Testis (tissue), 3 donors: ENCODE results near the gene WDR93. TPM values are rescaled to one million over a fixed set of nuclear protein-coding genes. Genes with fewer than 3 reads are reported as not detected.
A peak's percentile ranks its signal among the peaks of the same experiment; 100 is the strongest.

Experiments used
- DNase-seq: peaks from one replicate; pipeline ENCODE4 v3.0.0-alpha.2; 2019
- H3K27ac ChIP-seq, 2 donors: fragments of 200-600 bp; sonication (generic); one replicate each; pipeline ENCODE4 v1.5.1; 2019
- H3K27me3 ChIP-seq: fragments of 200-600 bp; sonication (generic); one replicate; pipeline ENCODE4 v1.5.1; 2019
- H3K36me3 ChIP-seq: fragments of 200-600 bp; sonication (generic); one replicate; pipeline ENCODE4 v1.5.1; 2017; ENCODE audit warnings: low read depth; ENCODE audit errors: missing control alignments
- H3K4me1 ChIP-seq: fragments of 200-600 bp; sonication (generic); one replicate; pipeline ENCODE4 v1.5.1; 2019
- H3K4me3 ChIP-seq, 2 donors: fragments of 200-600 bp; sonication (generic); one replicate each; pipeline ENCODE4 v1.5.1; 2017 to 2019
- H3K9me3 ChIP-seq: fragments of 200-600 bp; sonication (generic); one replicate; pipeline ENCODE4 v1.5.1; 2017
- CTCF ChIP-seq, 3 experiments: fragments of 450-650 bp in 2 of 3; fragments of 200-600 bp in 1 of 3; sonication (generic) in 1 of 3; IDR thresholded peaks; one replicate each; pipeline ENCODE4 v1.5.1; 2016 to 2019; ENCODE audit warnings: antibody characterized with exemption in 3 of 3, mild to moderate bottlenecking in 2 of 3, moderate library complexity in 1 of 3
- POLR2A ChIP-seq: fragments of 450-650 bp; IDR thresholded peaks from one replicate; pipeline ENCODE4 v1.6.1; 2017; ENCODE audit warnings: antibody characterized with exemption, mild to moderate bottlenecking, moderate library complexity
- WGBS, 2 donors: methylation state at CpG; one replicate each; pipeline ENCODE4 v1.1.5; 2018; 5-methylcytosine and 5-hydroxymethylcytosine counted together
- intact Hi-C: fragments of 100-400 bp; cut with DNase I; formaldehyde crosslinking; loops from one replicate; pipeline ENCODE4 v1.15.1; 2023; ENCODE audit warnings: low total_unique reads
- polyA plus RNA-seq: library from polyadenylated mRNA; stranded (reverse); fragments of 350-450 nt; fragmentation: Illumina TruSeq; extraction: RNeasy Lipid Tissue Mini Kit (QIAGEN cat#74804); gene quantifications from one replicate; pipeline ENCODE4 v1.2.3, GENCODE V29; 2014; ENCODE audit warnings: low read depth, low replicate concordance; ENCODE audit not compliant: insufficient read depth
- total RNA-seq, 2 donors: library from RNA; depleted of rRNA; stranded (reverse); fragments of >200 nt; gene quantifications; one replicate each; pipeline ENCODE4 v1.2.3, GENCODE V29; 2016

The WDR93 gene
- total and polyA plus RNA-seq, 3 donors from 2014 or later, result 8.1 to 31.9 (median 12.3) TPM

- Histone ChIP-seq H3K27ac (peak within 1 kb of the TSS; percentile 13 to 30), H3K9me3 (no peaks in the 10 kb centered on the region), H3K36me3 (no peaks in the 10 kb centered on the region), H3K27me3 (no peaks in the 10 kb centered on the region), H3K4me1 (peaks cover 5% of the 10 kb centered on the region), H3K4me3 (peak within 1 kb of the TSS; percentile 63 to 72)
- no peak for TF ChIP-seq POLR2A
- no peak for TF ChIP-seq CTCF (IDR thresholded peaks at IDR 0.05)
- peak; percentile 34 for DNase-seq
- 1% methylated on average over 43 to 70 of the region's 87 CpGs for WGBS, 2 donors
- intact Hi-C loops, result no loop called here
Observed at GRCh38 chr15:89654847-89655805, 35.5 kb upstream of the WDR93 start, which contains the start of gene KIF7. Gene KIF7 (minus strand): TSS chr15:89655467. CDS start chr15:89652930, 2,537 bp downstream.

- intact Hi-C loops, result no loop called here
Observed at GRCh38 chr15:89656116-89656815, 34.3 kb upstream of the WDR93 start.

GRCh38 chr15:89657686-89658200 lies 32.9 kb upstream of the WDR93 start:
- WGBS, 2 donors, result 87 to 88% methylated on average over 5 of the region's 5 CpGs

More at GRCh38 chr15:89656116-89656815, 34.3 kb upstream of the WDR93 start:
- H3K9me3 ChIP-seq, result no peaks in the 10 kb centered on the region
- H3K4me1 ChIP-seq, result peaks cover 5% of the 10 kb centered on the region
- no peak overlapping the region for H3K4me3 ChIP-seq
- no peaks in the 10 kb centered on the region for H3K27me3 ChIP-seq
- WGBS, 2 donors, result 61 to 76% methylated on average over 6 to 7 of the region's 7 CpGs
- no peak overlapping the region for H3K27ac ChIP-seq
- TF ChIP-seq CTCF (IDR thresholded peaks at IDR 0.05) (no peak), POLR2A (no peak)
- no peak for DNase-seq
- no peaks in the 10 kb centered on the region for H3K36me3 ChIP-seq

GRCh38 chr15:89659295-89659694 lies 31.3 kb upstream of the WDR93 start:
- Histone ChIP-seq H3K4me1 (peaks cover 10% of the 10 kb centered on the region), H3K27ac (no peak overlapping the region), H3K4me3 (no peak overlapping the region), H3K36me3 (no peaks in the 10 kb centered on the region), H3K27me3 (no peaks in the 10 kb centered on the region), H3K9me3 (no peaks in the 10 kb centered on the region)
- intact Hi-C loops, result no loop called here
- TF ChIP-seq CTCF (IDR thresholded peaks at IDR 0.05) (no peak), POLR2A (no peak)
- 85 to 92% methylated on average over 2 of the region's 2 CpGs for WGBS, 2 donors
- no peak for DNase-seq

More at GRCh38 chr15:89657686-89658200, 32.9 kb upstream of the WDR93 start:
- H3K4me3 ChIP-seq, result no peak overlapping the region
- peak; percentile 1 for DNase-seq
- H3K27me3 ChIP-seq, result no peaks in the 10 kb centered on the region
- no peaks in the 10 kb centered on the region for H3K36me3 ChIP-seq
- H3K27ac ChIP-seq, result no peak overlapping the region
- no peaks in the 10 kb centered on the region for H3K9me3 ChIP-seq
- intact Hi-C loops, result no loop called here
- H3K4me1 ChIP-seq, result peaks cover 6% of the 10 kb centered on the region
- TF ChIP-seq CTCF (IDR thresholded peaks at IDR 0.05) (no peak), POLR2A (no peak)
